Type B pancreatic cell (in vitro differentiated cells): ENCODE measurements around the gene CAMTA1. TPM values are rescaled to one million over a fixed set of nuclear protein-coding genes. Genes with fewer than 3 reads are reported as not detected.
A peak's percentile ranks its signal among the peaks of the same experiment; 100 is the strongest.

Experiments used
- DNase-seq: peaks from one replicate; pipeline ENCODE4 v3.0.0; 2021; ENCODE audit warnings: mixed read lengths; ENCODE audit not compliant: unreplicated experiment; ENCODE audit errors: extremely low spot score
- H3K27ac Mint-ChIP-seq: 2 replicates; pipeline ENCODE4 v1.8.0; 2021; ENCODE audit warnings: mild to moderate bottlenecking, mixed read lengths
- H3K27me3 Mint-ChIP-seq: 2 replicates; pipeline ENCODE4 v1.8.0; 2021; ENCODE audit warnings: mixed read lengths
- H3K36me3 Mint-ChIP-seq: 2 replicates; pipeline ENCODE4 v1.8.0; 2021; ENCODE audit warnings: mixed read lengths
- H3K4me1 Mint-ChIP-seq: one replicate; pipeline ENCODE4 v1.8.0; 2021; ENCODE audit warnings: mixed read lengths; ENCODE audit not compliant: unreplicated experiment
- H3K4me3 Mint-ChIP-seq: 2 replicates; pipeline ENCODE4 v1.8.0; 2021; ENCODE audit warnings: mild to moderate bottlenecking, mixed read lengths
- H3K9me3 Mint-ChIP-seq: 2 replicates; pipeline ENCODE4 v1.8.0; 2021; ENCODE audit warnings: mixed read lengths
- total RNA-seq: library from RNA; stranded (reverse); gene quantifications from 2 replicates; pipeline ENCODE4 v1.2.1, GENCODE V29; 2021; ENCODE audit warnings: low replicate concordance
- TF ChIP-seq, protein P1 (sequence below): fragments of 200-600 bp; sonication (generic); conservative IDR thresholded peaks from 2 replicates; pipeline ENCODE4 v1.5.0; 2021; ENCODE audit warnings: antibody characterized with exemption, mild to moderate bottlenecking

The CAMTA1 gene
- total RNA-seq, 1 donor from 2014 or later: 82.5 TPM

DNA sequence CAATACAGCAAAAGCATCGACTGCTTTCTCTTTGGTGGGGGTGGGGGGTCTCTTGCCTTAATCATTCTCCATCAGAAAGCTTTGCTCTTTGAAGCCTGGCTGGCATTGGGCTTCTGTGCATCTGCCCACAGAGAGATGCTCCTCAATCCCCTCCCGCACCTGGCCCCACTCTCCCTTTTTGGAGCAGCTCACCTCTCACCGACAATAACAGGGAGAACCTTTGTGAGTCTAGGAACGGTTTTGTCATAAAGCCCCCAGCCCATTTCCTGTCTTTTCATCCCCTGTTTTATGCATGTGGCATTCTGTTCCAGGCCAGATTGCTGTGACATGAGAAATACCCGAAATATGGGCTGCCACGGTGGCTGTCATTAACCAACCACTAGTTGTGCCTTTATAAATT is 516.9 kb downstream of the CAMTA1 start:
- Mint-ChIP-seq H3K27me3 (peaks cover 6% of the 10 kb centered on the region), H3K9me3 (peaks cover 8% of the 10 kb centered on the region), H3K36me3 (no peaks in the 10 kb centered on the region), H3K4me3 (no peak overlapping the region), H3K4me1 (peaks cover 19% of the 10 kb centered on the region), H3K27ac (no peak overlapping the region)
- DNase-seq: no peak
- TF ChIP-seq, protein P1, sequence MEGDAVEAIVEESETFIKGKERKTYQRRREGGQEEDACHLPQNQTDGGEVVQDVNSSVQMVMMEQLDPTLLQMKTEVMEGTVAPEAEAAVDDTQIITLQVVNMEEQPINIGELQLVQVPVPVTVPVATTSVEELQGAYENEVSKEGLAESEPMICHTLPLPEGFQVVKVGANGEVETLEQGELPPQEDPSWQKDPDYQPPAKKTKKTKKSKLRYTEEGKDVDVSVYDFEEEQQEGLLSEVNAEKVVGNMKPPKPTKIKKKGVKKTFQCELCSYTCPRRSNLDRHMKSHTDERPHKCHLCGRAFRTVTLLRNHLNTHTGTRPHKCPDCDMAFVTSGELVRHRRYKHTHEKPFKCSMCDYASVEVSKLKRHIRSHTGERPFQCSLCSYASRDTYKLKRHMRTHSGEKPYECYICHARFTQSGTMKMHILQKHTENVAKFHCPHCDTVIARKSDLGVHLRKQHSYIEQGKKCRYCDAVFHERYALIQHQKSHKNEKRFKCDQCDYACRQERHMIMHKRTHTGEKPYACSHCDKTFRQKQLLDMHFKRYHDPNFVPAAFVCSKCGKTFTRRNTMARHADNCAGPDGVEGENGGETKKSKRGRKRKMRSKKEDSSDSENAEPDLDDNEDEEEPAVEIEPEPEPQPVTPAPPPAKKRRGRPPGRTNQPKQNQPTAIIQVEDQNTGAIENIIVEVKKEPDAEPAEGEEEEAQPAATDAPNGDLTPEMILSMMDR: no peak

DNA sequence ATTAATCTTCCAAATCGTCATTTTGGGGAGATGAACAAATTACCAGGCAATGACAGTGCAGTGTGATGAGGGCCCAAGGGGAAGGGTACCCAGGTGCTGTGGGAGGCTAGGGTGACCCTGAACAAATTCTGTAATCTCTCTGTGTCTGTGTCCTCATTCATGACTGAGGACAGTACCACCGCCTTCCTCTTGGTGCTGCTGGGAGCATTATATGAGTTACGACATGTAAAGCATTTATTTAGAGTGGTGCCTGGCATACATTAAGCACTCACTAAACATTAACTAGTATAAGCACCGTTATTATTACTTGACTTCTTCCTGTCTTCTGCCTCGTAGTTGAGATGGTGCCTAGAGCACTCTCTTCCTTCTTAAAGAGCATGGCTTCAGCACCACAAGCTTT is 517.6 kb downstream of the CAMTA1 start:
- DNase-seq: no peak
- Mint-ChIP-seq H3K27me3 (peaks cover 6% of the 10 kb centered on the region), H3K9me3 (peaks cover 8% of the 10 kb centered on the region), H3K4me3 (no peak overlapping the region), H3K27ac (no peak overlapping the region), H3K36me3 (no peaks in the 10 kb centered on the region), H3K4me1 (peaks cover 19% of the 10 kb centered on the region)
- TF ChIP-seq, protein P1: peak; percentile 22

DNA sequence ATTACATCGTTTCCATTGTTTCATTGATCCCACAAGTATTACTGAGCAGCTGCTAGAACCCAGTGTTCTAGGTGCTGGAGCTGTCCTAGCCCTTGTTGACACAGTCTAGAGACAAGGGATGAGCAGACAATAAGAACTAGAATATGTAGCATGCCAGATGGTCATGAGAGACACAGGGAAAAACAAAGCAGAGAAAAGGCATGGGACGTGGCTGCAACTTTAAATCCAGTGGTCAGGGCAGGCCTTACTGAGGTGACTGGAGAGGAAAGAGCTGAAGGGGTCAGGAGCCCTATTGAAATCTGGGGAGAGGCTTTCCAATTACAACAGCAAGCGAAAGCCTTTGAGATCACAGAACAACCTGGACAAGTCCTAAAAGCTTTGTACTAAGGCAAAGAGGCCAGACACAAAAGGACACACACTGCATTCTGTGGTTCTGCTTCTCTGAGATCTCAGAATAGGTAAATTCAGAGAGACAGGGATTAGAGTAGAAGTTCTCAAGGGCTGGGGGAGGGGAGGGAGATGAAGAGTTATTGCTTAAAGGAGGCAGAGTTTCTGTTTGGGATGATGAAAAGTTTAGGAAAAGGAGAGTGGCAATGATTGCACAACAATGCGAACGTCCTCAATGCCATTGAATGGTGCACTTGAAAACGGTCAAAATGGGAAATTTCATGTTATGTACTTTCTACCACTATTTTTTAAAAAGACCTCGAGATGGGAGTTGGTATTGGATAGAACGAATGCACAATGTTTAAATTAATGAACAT is 518.5 kb downstream of the CAMTA1 start:
- DNase-seq: no peak
- H3K27me3 Mint-ChIP-seq: peaks cover 6% of the 10 kb centered on the region
- H3K4me3 Mint-ChIP-seq: no peak overlapping the region
- H3K9me3 Mint-ChIP-seq: peaks cover 12% of the 10 kb centered on the region
- H3K4me1 Mint-ChIP-seq: peaks cover 18% of the 10 kb centered on the region
- H3K27ac Mint-ChIP-seq: no peak overlapping the region
- TF ChIP-seq, protein P1: no peak
- no peaks in the 10 kb centered on the region for H3K36me3 Mint-ChIP-seq

GRCh38 chr1:7313081-7313546 is 527.9 kb downstream of the CAMTA1 start:
- Mint-ChIP-seq H3K9me3 (peaks cover 6% of the 10 kb centered on the region), H3K4me3 (no peak overlapping the region), H3K27me3 (peaks cover 4% of the 10 kb centered on the region), H3K27ac (no peak overlapping the region), H3K36me3 (no peaks in the 10 kb centered on the region), H3K4me1 (peaks cover 7% of the 10 kb centered on the region)
- TF ChIP-seq, protein P1: no peak
- peak; percentile 55 for DNase-seq

DNA sequence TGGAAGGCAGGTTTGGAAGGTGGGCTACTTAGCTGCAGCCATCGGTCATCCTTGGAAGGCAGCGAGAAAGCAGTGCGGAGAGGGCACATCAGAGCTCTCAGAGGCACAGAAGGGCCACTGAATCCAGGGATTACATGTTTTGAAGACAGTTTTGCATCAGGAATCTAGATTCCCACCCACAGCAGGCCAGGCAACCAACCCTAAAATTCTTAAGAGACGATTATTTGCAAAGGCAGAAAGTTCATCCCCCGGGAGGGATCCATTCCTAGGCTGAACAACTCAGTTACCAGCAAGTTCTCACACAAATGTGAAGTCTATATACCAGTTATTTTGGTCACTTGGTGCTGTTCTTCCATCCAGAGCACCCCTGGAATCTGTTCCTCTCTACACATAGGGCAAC is 528.6 kb downstream of the CAMTA1 start:
- Mint-ChIP-seq H3K27ac (no peak overlapping the region), H3K4me3 (no peak overlapping the region), H3K36me3 (no peaks in the 10 kb centered on the region), H3K4me1 (peaks cover 7% of the 10 kb centered on the region), H3K9me3 (peaks cover 4% of the 10 kb centered on the region), H3K27me3 (peaks cover 4% of the 10 kb centered on the region)
- DNase-seq: peak; percentile 42
- TF ChIP-seq, protein P1: no peak
